ENCODE measurements around the gene PSME1. TPM values are rescaled to one million over a fixed set of nuclear protein-coding genes. Genes with fewer than 3 reads are reported as not detected.

The PSME1 gene
- polyA plus RNA-seq (2013, experiment 1 of 2; ENCODE audit: insufficient read length) = 96.2 TPM
- 120 TPM for polyA plus RNA-seq (2013, experiment 2 of 2; ENCODE audit: insufficient read length)

- DNase-seq = peak; percentile 85
Measured at GRCh38 chr14:24135834-24136683, at the start of gene PSME1. TSS of gene PSME1 (plus strand) at chr14:24136194. CDS start at chr14:24136263, 69 bp downstream.

GRCh38 chr14:24087004-24087403, 49.0 kb upstream of the PSME1 start:
- DNase-seq = no peak

- no peak for DNase-seq
Measured at GRCh38 chr14:24088095-24088494, 47.9 kb upstream of the PSME1 start.

GRCh38 chr14:24089890-24090289, 46.1 kb upstream of the PSME1 start:
- no peak for DNase-seq

- no peak for DNase-seq
Measured at GRCh38 chr14:24092110-24092504, 43.9 kb upstream of the PSME1 start.

GRCh38 chr14:24092505-24093206, 43.3 kb upstream of the PSME1 start:
- DNase-seq = no peak

- DNase-seq = no peak
Measured at GRCh38 chr14:24093207-24093900, 42.6 kb upstream of the PSME1 start.

- DNase-seq = peak; percentile 98
Measured at GRCh38 chr14:24093901-24094840, 41.8 kb upstream of the PSME1 start, which contains the start of gene PCK2. TSS of gene PCK2 (plus strand) at chr14:24094311. CDS start at chr14:24094406, 95 bp downstream.

- peak; percentile 5 for DNase-seq
Measured at GRCh38 chr14:24094841-24095270, 41.1 kb upstream of the PSME1 start.

GRCh38 chr14:24095271-24096068, 40.5 kb upstream of the PSME1 start:
- DNase-seq = peak; percentile 77

GRCh38 chr14:24096545-24097181, 39.3 kb upstream of the PSME1 start:
- DNase-seq = no peak

- DNase-seq = no peak
Measured at GRCh38 chr14:24098229-24098926, 37.6 kb upstream of the PSME1 start.

- DNase-seq = no peak
Measured at GRCh38 chr14:24098927-24099813, 36.8 kb upstream of the PSME1 start.

GRCh38 chr14:24100197-24100981, 35.6 kb upstream of the PSME1 start:
- DNase-seq = no peak

- no peak for DNase-seq
Measured at GRCh38 chr14:24100982-24101494, 35.0 kb upstream of the PSME1 start.

- no peak for DNase-seq
Measured at GRCh38 chr14:24102357-24103048, 33.5 kb upstream of the PSME1 start.

GRCh38 chr14:24103451-24103850, 32.5 kb upstream of the PSME1 start:
- DNase-seq = no peak
